SK-N-SH (cell line): ENCODE data around the gene CYP1B1. TPM values are rescaled to one million over a fixed set of nuclear protein-coding genes. Genes with fewer than 3 reads are reported as not detected.
"Not testable (repeated sequence)": the region's sequence is repeated elsewhere in the genome, so short reads cannot be mapped to it uniquely, and the experiment has no call there.

Source experiments
- CTCF ChIA-PET: fragments of 300-600, 350-600 bp; formaldehyde crosslinking; extraction: SDS; loops from one replicate; lab custom pipeline; 2021; lab: Yijun Ruan, JAX
- POLR2A ChIA-PET: fragments of 350-600 bp; sonication (Branson Sonifier 250); formaldehyde crosslinking; extraction: SDS; loops from one replicate; lab custom pipeline; 2020; ENCODE audit warnings: antibody characterized with exemption, inconsistent platforms; lab: Yijun Ruan, JAX
- DNase-seq: peaks from one replicate; pipeline ENCODE4 v3.0.0; 2012
- H2AFZ ChIP-seq: fragments of 200-600 bp; sonication (generic); 2 replicates; pipeline ENCODE4 v1.8.1; 2016; ENCODE audit warnings: antibody characterized with exemption, mild to moderate bottlenecking, low read depth
- H3F3A ChIP-seq: fragments of 200-600 bp; sonication (generic); replicated peaks from 2 replicates; pipeline ENCODE3; 2016; ENCODE audit warnings: antibody characterized with exemption, mild to moderate bottlenecking; ENCODE audit not compliant: insufficient read depth
- H3K27ac ChIP-seq, 2 experiments: fragments of 200-500 bp in 1 of 2; fragments of 200-600 bp in 1 of 2; sonication (Bioruptor generic) in 1 of 2; sonication (generic), shearing (Covaris generic) in 1 of 2; 2 replicates each; pipeline versions ENCODE4 v1.5.1 to v1.6.1; 2014 to 2016; ENCODE audit warnings: low read depth in 2 of 2, inconsistent platforms in 1 of 2, low read length in 1 of 2, mild to moderate bottlenecking in 1 of 2, mixed read lengths in 1 of 2
- H3K27me3 ChIP-seq: fragments of 200-600 bp; sonication (generic), shearing (Covaris generic); 2 replicates; pipeline ENCODE4 v1.6.1; 2016; ENCODE audit warnings: mixed run types; ENCODE audit not compliant: insufficient read depth
- H3K36me3 ChIP-seq, 2 experiments: fragments of 200-500 bp in 1 of 2; fragments of 200-600 bp in 1 of 2; sonication (Bioruptor generic) in 1 of 2; sonication (generic) in 1 of 2; replicated peaks in 1 of 2; 2 replicates each; pipeline versions ENCODE3 to v1.5.1; 2014 to 2016; ENCODE audit warnings: low read length in 1 of 2, mild to moderate bottlenecking in 1 of 2; ENCODE audit not compliant: insufficient read depth in 2 of 2, control insufficient read depth in 1 of 2
- H3K4me1 ChIP-seq, 2 experiments: fragments of 200-500 bp in 1 of 2; fragments of 200-600 bp in 1 of 2; sonication (Bioruptor generic) in 1 of 2; sonication (generic), shearing (Covaris generic) in 1 of 2; 2 replicates each; pipeline versions ENCODE4 v1.5.1 to v1.6.1; 2014 to 2016; ENCODE audit warnings: low read depth in 1 of 2, low read length in 1 of 2, mixed run types in 1 of 2; ENCODE audit not compliant: insufficient read depth in 2 of 2, control insufficient read depth in 1 of 2
- H3K4me2 ChIP-seq: fragments of 200-600 bp; sonication (generic), shearing (Covaris generic); 2 replicates; pipeline ENCODE4 v1.6.1; 2017; ENCODE audit warnings: mixed run types
- H3K4me3 ChIP-seq, 2 experiments: fragments of 200-500 bp in 1 of 2; fragments of 200-600 bp in 1 of 2; sonication (Bioruptor generic) in 1 of 2; sonication (generic), shearing (Covaris generic) in 1 of 2; 2 replicates each; pipeline versions ENCODE4 v1.5.1 to v1.8.1; 2014 to 2016; ENCODE audit warnings: low read depth in 2 of 2, inconsistent platforms in 1 of 2, low read length in 1 of 2, mild to moderate bottlenecking in 1 of 2, mixed read lengths in 1 of 2, moderate library complexity in 1 of 2
- H3K79me2 ChIP-seq: fragments of 200-600 bp; sonication (generic); 2 replicates; pipeline ENCODE4 v1.8.1; 2017; ENCODE audit warnings: mild to moderate bottlenecking; ENCODE audit not compliant: insufficient read depth
- H3K9ac ChIP-seq: fragments of 200-600 bp; sonication (generic); 2 replicates; pipeline ENCODE4 v1.6.1; 2017; ENCODE audit warnings: mixed run types
- H3K9me2 ChIP-seq: fragments of 200-600 bp; sonication (generic); 2 replicates; pipeline ENCODE4 v1.6.1; 2017; ENCODE audit warnings: mixed run types
- H3K9me3 ChIP-seq: fragments of 200-600 bp; sonication (generic); 2 replicates; pipeline ENCODE4 v1.6.1; 2017; ENCODE audit warnings: mixed run types, mild to moderate bottlenecking, moderate library complexity
- H4K20me1 ChIP-seq: fragments of 200-600 bp; sonication (generic); 2 replicates; pipeline ENCODE4 v1.6.1; 2017; ENCODE audit warnings: mild to moderate bottlenecking, mixed run types; ENCODE audit not compliant: insufficient read depth
- SMC3 ChIP-seq: IDR thresholded peaks from 2 replicates; pipeline ENCODE4 v1.6.1; 2012; ENCODE audit warnings: low read depth, low read length, improper control_type of control experiment
- WGBS: methylation state at CpG from one replicate; pipeline ENCODE4 v1.1.6; 2017; ENCODE audit warnings: low lambda C conversion rate; 5-methylcytosine and 5-hydroxymethylcytosine counted together
- polyA plus RNA-seq, 3 experiments: library from polyadenylated mRNA; depleted of rRNA; stranded (reverse); fragments of >200 nt; gene quantifications; 2 replicates each; pipeline ENCODE4 v1.2.3, GENCODE V29; 2012

The CYP1B1 gene
- polyA plus RNA-seq, 1 of the 3 experiments (the other 2 are of a cell fraction), result 0.20 TPM

DNA sequence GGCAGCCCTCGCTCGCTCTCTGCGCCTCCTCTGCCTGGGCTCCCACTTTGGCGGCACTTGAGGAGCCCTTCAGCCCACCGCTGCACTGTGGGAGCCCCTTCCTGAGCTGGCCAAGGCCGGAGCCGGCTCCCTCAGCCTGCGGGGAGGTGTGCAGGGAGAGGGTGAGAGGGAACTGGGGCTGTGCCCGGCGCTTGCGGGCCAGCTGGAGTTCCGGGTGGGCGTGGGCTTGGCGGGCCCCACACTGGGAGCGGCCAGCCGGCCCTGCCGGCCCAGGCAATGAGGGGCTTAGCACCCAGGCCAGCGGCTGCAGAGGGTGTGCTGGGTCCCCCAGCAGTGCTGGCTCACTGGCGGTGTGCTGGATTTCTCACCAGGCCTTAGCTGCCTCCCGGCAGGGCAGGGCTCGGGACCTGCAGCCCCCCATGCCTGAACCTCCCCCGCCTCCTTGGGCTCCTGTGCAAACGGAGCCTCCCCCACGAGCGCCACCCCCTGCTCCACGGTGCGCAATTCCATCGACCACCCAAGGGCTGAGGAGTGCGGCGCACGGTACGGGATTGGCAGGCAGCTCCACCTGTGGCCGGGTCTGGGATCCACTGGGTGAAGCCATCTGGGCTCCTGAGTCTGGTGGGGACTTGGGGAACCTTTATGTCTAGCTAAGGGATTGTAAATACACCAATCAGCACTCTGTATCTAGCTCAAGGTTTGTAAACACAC, 55.4 kb downstream of the CYP1B1 start:
- H3K4me3 ChIP-seq, H4K20me1 ChIP-seq, H3F3A ChIP-seq, H3K9me3 ChIP-seq, H3K4me2 ChIP-seq, POLR2A ChIA-PET, DNase-seq, H2AFZ ChIP-seq, H3K4me1 ChIP-seq, H3K27me3 ChIP-seq, H3K79me2 ChIP-seq, H3K27ac ChIP-seq, H3K9ac ChIP-seq, H3K9me2 ChIP-seq: not testable (repeated sequence)
- CTCF ChIA-PET, result interaction anchor here (0.6 to 1.4 kb wide), 3 partner anchors 38 to 87 kb away, joined by 3 to 4 read pairs (median 3); no protein-coding TSS in a partner anchor
- WGBS, result 94% methylated on average over 28 of the region's 33 CpGs
- peaks cover 0 to 26% of the 10 kb centered on the region in 2 experiments for H3K36me3 ChIP-seq

DNA sequence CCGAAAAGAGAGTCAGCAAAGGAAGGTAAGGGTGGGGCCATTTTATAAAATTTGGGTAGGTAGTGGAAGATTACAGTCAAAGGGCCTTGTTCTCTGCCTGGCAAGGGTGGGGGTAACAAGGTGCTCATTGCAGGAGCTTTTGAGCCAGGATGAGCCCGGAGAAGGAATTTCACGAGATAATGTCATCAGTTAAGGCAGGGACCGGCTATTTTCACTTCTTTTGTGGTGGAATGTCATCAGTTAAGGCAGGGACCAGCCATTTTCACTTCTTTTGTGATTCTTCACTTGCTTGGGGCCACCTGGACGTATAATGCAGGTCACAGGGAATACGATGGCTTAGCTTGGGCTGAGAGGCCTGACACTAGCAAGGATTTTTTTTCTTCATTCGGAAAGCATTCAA, 58.1 kb downstream of the CYP1B1 start:
- no peaks in the 10 kb centered on the region for H3K27me3 ChIP-seq
- no peaks in the 10 kb centered on the region for H3K9me3 ChIP-seq
- no peak overlapping the region for H3K4me2 ChIP-seq
- H3K27ac ChIP-seq, result no peak overlapping the region
- no peak for TF ChIP-seq SMC3
- H3K79me2 ChIP-seq, result no peaks in the 10 kb centered on the region
- CTCF ChIA-PET, result interaction anchor here (2.0 kb wide), 1 partner anchor 257 kb away, joined by 7 read pairs; no protein-coding TSS in a partner anchor
- no peak for DNase-seq
- POLR2A ChIA-PET, result no interaction called here
- no peaks in the 10 kb centered on the region for H3K9me2 ChIP-seq
- peaks cover 0 to 33% of the 10 kb centered on the region in 2 experiments for H3K36me3 ChIP-seq
- no peak overlapping the region for H2AFZ ChIP-seq
- H3K4me3 ChIP-seq, result no peak overlapping the region
- no peaks in the 10 kb centered on the region for H3F3A ChIP-seq
- 90% methylated on average over 7 of the region's 7 CpGs for WGBS
- H4K20me1 ChIP-seq, result no peaks in the 10 kb centered on the region
- no peaks in the 10 kb centered on the region for H3K4me1 ChIP-seq
- H3K9ac ChIP-seq, result no peak overlapping the region

Other genes starting within 250 kb of the CYP1B1 start
- gene RMDN2, start 150.9 kb downstream of the CYP1B1 start, polyA plus RNA-seq (2012; rRNA removed), result 7.3 and 15.3 TPM in 2 replicates